Dermis microvascular lymphatic vessel endothelial cell (primary cell): Measurements from ENCODE around the gene MYRIP. TPM values are rescaled to one million over a fixed set of nuclear protein-coding genes. Genes with fewer than 3 reads are reported as not detected.

Source experiments
- DNase-seq, 2 donors: peaks; one replicate each; pipeline versions ENCODE4 v3.0.0 to v3.0.0-alpha.2; 2010; ENCODE audit warnings: low read depth in 2 of 2
- total RNA-seq: library from RNA; depleted of rRNA; stranded (reverse); fragments of >200 nt; gene quantifications from 2 replicates; pipeline ENCODE4 v1.2.1, GENCODE V29; 2014

MYRIP gene
- total RNA-seq, 1 donor from 2014 or later = 5.0 TPM

- DNase-seq = no peak
Observed at GRCh38 chr3:39903253-39903652, 93.8 kb downstream of the MYRIP start.

GRCh38 chr3:39905788-39906187 lies 96.4 kb downstream of the MYRIP start:
- no peak for DNase-seq

GRCh38 chr3:39907981-39908380 lies 98.6 kb downstream of the MYRIP start:
- peak; percentile 95 to 97 for DNase-seq

- no peak for DNase-seq
Observed at GRCh38 chr3:39910135-39910534, 100.7 kb downstream of the MYRIP start.

GRCh38 chr3:39910826-39911464 lies 101.5 kb downstream of the MYRIP start:
- DNase-seq = peak in 1 of 2 donors; percentile 77

- peak in 1 of 2 donors; percentile 86 for DNase-seq
Observed at GRCh38 chr3:39911465-39912309, 102.3 kb downstream of the MYRIP start.

GRCh38 chr3:39915027-39915426 lies 105.6 kb downstream of the MYRIP start:
- DNase-seq = no peak

- DNase-seq = peak in 1 of 2 donors; percentile 28
Observed at GRCh38 chr3:39917065-39917773, 107.8 kb downstream of the MYRIP start.

- no peak for DNase-seq
Observed at GRCh38 chr3:39919281-39919680, 109.9 kb downstream of the MYRIP start.

- DNase-seq = no peak
Observed at GRCh38 chr3:39920271-39920670, 110.9 kb downstream of the MYRIP start.

- DNase-seq = no peak
Observed at GRCh38 chr3:39927479-39927878, 118.1 kb downstream of the MYRIP start.

GRCh38 chr3:39933986-39934693 lies 124.7 kb downstream of the MYRIP start:
- peak in 1 of 2 donors; percentile 19 for DNase-seq

- peak; percentile 55 to 71 for DNase-seq
Observed at GRCh38 chr3:39934696-39935095, 125.3 kb downstream of the MYRIP start.

GRCh38 chr3:39935261-39935660 lies 125.9 kb downstream of the MYRIP start:
- peak in 1 of 2 donors; percentile 72 for DNase-seq

- DNase-seq = no peak
Observed at GRCh38 chr3:39936848-39937247, 127.4 kb downstream of the MYRIP start.

GRCh38 chr3:39937315-39937714 lies 127.9 kb downstream of the MYRIP start:
- no peak for DNase-seq

- DNase-seq = no peak
Observed at GRCh38 chr3:39937874-39938273, 128.5 kb downstream of the MYRIP start.

- DNase-seq = peak; percentile 83 to 88
Observed at GRCh38 chr3:39941931-39942330, 132.5 kb downstream of the MYRIP start.

GRCh38 chr3:39960515-39961191 lies 151.2 kb downstream of the MYRIP start:
- DNase-seq = peak; percentile 34 to 96

GRCh38 chr3:39961230-39961629 lies 151.8 kb downstream of the MYRIP start:
- peak in 1 of 2 donors; percentile 91 for DNase-seq

GRCh38 chr3:39962581-39962980 lies 153.2 kb downstream of the MYRIP start:
- no peak for DNase-seq
